K562 (cell line): ENCODE data around the gene SH3D21. TPM values are rescaled to one million over a fixed set of nuclear protein-coding genes. Genes with fewer than 3 reads are reported as not detected.

Experiments
- JUN ChIP-seq, 2 experiments: sonication (generic) in 1 of 2; formaldehyde crosslinking in 1 of 2; IDR thresholded peaks; 2 replicates each; pipeline versions ENCODE4 v1.6.1 to v1.8.0; 2012 to 2022; ENCODE audit warnings: borderline replicate concordance in 2 of 2, mild to moderate bottlenecking in 2 of 2, improper control_type of control experiment in 1 of 2, low read depth in 1 of 2, low read length in 1 of 2, missing genetic modification reagents in 1 of 2
- MLLT1 ChIP-seq, 2 experiments: fragments of 450-650 bp; IDR thresholded peaks; 2 replicates each; pipeline ENCODE4 v1.6.1; 2016
- MTA2 ChIP-seq: fragments of 450-650 bp; IDR thresholded peaks from 2 replicates; pipeline ENCODE4 v1.6.1; 2016; ENCODE audit warnings: low read depth
- NR2C2 ChIP-seq, 2 experiments: fragments of 200-800 bp in 1 of 2; sonication (Bioruptor generic) in 1 of 2; sonication (generic) in 1 of 2; formaldehyde crosslinking in 1 of 2; IDR thresholded peaks; 2 replicates each; pipeline versions ENCODE4 v1.6.1 to v1.8.0; 2016 to 2022; ENCODE audit warnings: mild to moderate bottlenecking in 1 of 2, missing compliant biosample characterization in 1 of 2, missing genetic modification characterization in 1 of 2, missing genetic modification reagents in 1 of 2
- NRF1 ChIP-seq, 2 experiments: fragments of 450-650 bp; IDR thresholded peaks in 1 of 2; conservative IDR thresholded peaks in 1 of 2; 2 replicates each; pipeline ENCODE4 v1.6.1; 2014; ENCODE audit warnings: mild to moderate bottlenecking in 2 of 2
- PATZ1 ChIP-seq: fragments of 250-450 bp; sonication (Bioruptor Pico); IDR thresholded peaks from 2 replicates; pipeline ENCODE4 v1.5.0; 2020; ENCODE audit warnings: mild to moderate bottlenecking, borderline replicate concordance
- TSHZ1 ChIP-seq: fragments of 250-450 bp; sonication (Bioruptor Pico); IDR thresholded peaks from 2 replicates; pipeline ENCODE4 v1.4.0; 2020; ENCODE audit warnings: mild to moderate bottlenecking, moderate library complexity
- ZNF79 ChIP-seq: fragments of 250-450 bp; sonication (Bioruptor Pico); IDR thresholded peaks from 2 replicates; pipeline ENCODE4 v1.4.0; 2020; ENCODE audit warnings: low read depth, mild to moderate bottlenecking, moderate library complexity
- polyA plus RNA-seq, 8 experiments: library from polyadenylated mRNA; depleted of rRNA in 4 of 8; stranded (reverse) in 5 of 8; unstranded in 3 of 8; fragments of >200 nt; fragmentation: Nextera tagmentation in 2 of 8; fragmentation: Illumina TruSeq in 1 of 8; extraction: Ambion mirVana in 2 of 8; extraction: Trizol in 1 of 8; gene quantifications; 2 replicates each; pipeline versions ENCODE4 v1.2.1 to v1.2.3, GENCODE V29; 2011 to 2014; ENCODE audit warnings: inconsistent platforms in 1 of 8, missing spikeins in 1 of 8
- total RNA-seq, 7 experiments: library from RNA; depleted of rRNA in 6 of 7; stranded (reverse); fragments of >200 nt in 6 of 7; fragmentation: Illumina TruSeq in 2 of 7; extraction: Trizol in 2 of 7; gene quantifications; 2 replicates each; pipeline versions ENCODE4 v1.2.1 to v1.2.3, GENCODE V29; 2011 to 2021; ENCODE audit warnings: low replicate concordance in 1 of 7

Gene SH3D21
- total and polyA plus RNA-seq, 9 of the 15 experiments (the other 6 are each of a cell fraction or from before 2014, with no cell fraction given) = 0.01 to 4.7 (median 1.8) TPM

- TF ChIP-seq MLLT1 (IDR thresholded peaks at IDR 0.05) = no peak
- no peak for TF ChIP-seq NR2C2 (CRISPR knock-in tag; IDR thresholded peaks at IDR 0.05)
- TF ChIP-seq NR2C2 (tag; IDR thresholded peaks at IDR 0.05) = no peak
- no peak for TF ChIP-seq MTA2
- TF ChIP-seq JUN (IDR thresholded peaks at IDR 0.05; ENCODE audit: borderline replicate concordance, low read depth, low read length) = no peak
- TF ChIP-seq JUN (CRISPR knock-in tag; IDR thresholded peaks at IDR 0.05; ENCODE audit: borderline replicate concordance) = no peak
- no peak for TF ChIP-seq TSHZ1 (CRISPR knock-in tag)
- no peak for TF ChIP-seq PATZ1 (CRISPR knock-in tag)
- TF ChIP-seq ZNF79 = no peak
- TF ChIP-seq NRF1 (conservative IDR thresholded peaks at IDR 0.05 in 1 of 2, IDR thresholded peaks at IDR 0.05 in 1 of 2) = no peak
Measured at GRCh38 chr1:36268981-36269380, 37.2 kb upstream of the SH3D21 start (continued).
